IMR-90 (cell line): ENCODE data around the gene EPC1. TPM values are rescaled to one million over a fixed set of nuclear protein-coding genes. Genes with fewer than 3 reads are reported as not detected.

Experiments
- ATAC-seq: fragments of 200-7000 bp; cut with Tn5 transposase; 2 replicates; pipeline ENCODE4 v1.9.1; 2020; ENCODE audit warnings: low read depth, mild to moderate bottlenecking, moderate library complexity
- BruUV-seq: library from RNA; stranded (reverse); fragments of 400-500 nt; replicated peaks from 2 replicates; lab custom pipeline; 2021; lab: Mats Ljungman, UMichigan
- CTCF ChIA-PET: fragments of 300-600 bp; formaldehyde crosslinking; extraction: SDS; loops from one replicate; lab custom pipeline; 2021; ENCODE audit warnings: antibody characterized with exemption; lab: Yijun Ruan, JAX
- POLR2A ChIA-PET: fragments of 300-600 bp; sonication (Branson Sonifier 250); formaldehyde crosslinking; loops from one replicate; lab custom pipeline; 2022; ENCODE audit warnings: antibody characterized with exemption; ENCODE audit not compliant: unreplicated experiment; lab: Charles Lee
- DNase-seq: peaks from one replicate; pipeline ENCODE4 v3.0.0; 2013
- H2AFZ ChIP-seq: replicated peaks from 2 replicates; pipeline ENCODE3; 2013; ENCODE audit warnings: low read length, mild to moderate bottlenecking; ENCODE audit not compliant: poor library complexity
- H2AK5ac ChIP-seq: 2 replicates; pipeline ENCODE4 v1.6.1; 2013; ENCODE audit warnings: low read depth, low read length, inconsistent platforms
- H2AK9ac ChIP-seq: replicated peaks from 2 replicates; pipeline ENCODE3; 2013; ENCODE audit warnings: mild to moderate bottlenecking, low read depth, low read length, moderate library complexity; ENCODE audit not compliant: poor library complexity
- H2BK120ac ChIP-seq: 2 replicates; pipeline ENCODE4 v1.6.1; 2013; ENCODE audit warnings: low read depth, low read length, inconsistent platforms
- H2BK15ac ChIP-seq: 3 replicates; pipeline ENCODE4 v1.6.1; 2013; ENCODE audit warnings: low read depth, low read length, inconsistent platforms
- H2BK20ac ChIP-seq: 2 replicates; pipeline ENCODE4 v1.6.1; 2013; ENCODE audit warnings: low read depth, mild to moderate bottlenecking, inconsistent platforms, low read length, moderate library complexity
- H2BK5ac ChIP-seq: 2 replicates; pipeline ENCODE4 v1.6.1; 2013; ENCODE audit warnings: mild to moderate bottlenecking, low read depth, low read length, inconsistent platforms; ENCODE audit not compliant: poor library complexity, severe bottlenecking
- H3K14ac ChIP-seq: replicated peaks from 2 replicates; pipeline ENCODE4 v1.6.1; 2013; ENCODE audit warnings: low read depth, low read length, inconsistent platforms
- H3K18ac ChIP-seq: 2 replicates; pipeline ENCODE4 v1.6.1; 2013; ENCODE audit warnings: low read depth, low read length, control low read depth
- H3K23ac ChIP-seq: 2 replicates; pipeline ENCODE4 v1.6.1; 2013; ENCODE audit warnings: low read depth, low read length, inconsistent platforms
- H3K27ac ChIP-seq: 2 replicates; pipeline ENCODE4 v1.5.1; 2013; ENCODE audit warnings: mild to moderate bottlenecking, control low read depth, low read length; ENCODE audit not compliant: insufficient read depth
- H3K27me3 ChIP-seq: 2 replicates; pipeline ENCODE4 v1.6.1; 2013; ENCODE audit warnings: low read length; ENCODE audit not compliant: control insufficient read depth, insufficient read depth
- H3K36me3 ChIP-seq: 2 replicates; pipeline ENCODE4 v1.6.1; 2013; ENCODE audit warnings: low read length, mixed read lengths; ENCODE audit not compliant: control insufficient read depth, insufficient read depth
- H3K4ac ChIP-seq: 2 replicates; pipeline ENCODE4 v1.6.1; 2013; ENCODE audit warnings: low read depth, low read length, inconsistent platforms
- H3K4me1 ChIP-seq: 2 replicates; pipeline ENCODE4 v1.6.1; 2013; ENCODE audit warnings: low read length, mixed read lengths; ENCODE audit not compliant: control insufficient read depth, insufficient read depth
- H3K4me2 ChIP-seq: 2 replicates; pipeline ENCODE4 v1.6.1; 2013; ENCODE audit warnings: low read depth, mild to moderate bottlenecking, control low read depth, low read length, moderate library complexity
- H3K4me3 ChIP-seq: 2 replicates; pipeline ENCODE4 v1.5.1; 2013; ENCODE audit warnings: low read depth, mild to moderate bottlenecking, control low read depth, low read length, moderate library complexity; ENCODE audit not compliant: insufficient read depth
- H3K56ac ChIP-seq: 2 replicates; pipeline ENCODE4 v1.6.1; 2013; ENCODE audit warnings: low read length, inconsistent platforms; ENCODE audit not compliant: insufficient read depth; ENCODE audit errors: extremely low read depth
- H3K79me1 ChIP-seq, 2 experiments: 2 replicates each; pipeline ENCODE4 v1.6.1; 2013; ENCODE audit warnings: low read length in 2 of 2, inconsistent platforms in 1 of 2, low read depth in 1 of 2
- H3K9ac ChIP-seq: 2 replicates; pipeline ENCODE4 v1.6.1; 2013; ENCODE audit warnings: low read depth, low read length, control low read depth
- H3K9me1 ChIP-seq: 2 replicates; pipeline ENCODE4 v1.6.1; 2013; ENCODE audit warnings: low read length, inconsistent platforms; ENCODE audit not compliant: insufficient read depth
- H3K9me3 ChIP-seq: 2 replicates; pipeline ENCODE4 v1.6.1; 2013; ENCODE audit warnings: low read length; ENCODE audit not compliant: control insufficient read depth, insufficient read depth
- H4K20me1 ChIP-seq: 2 replicates; pipeline ENCODE4 v1.6.1; 2013; ENCODE audit warnings: low read length, inconsistent platforms; ENCODE audit not compliant: insufficient read depth
- H4K5ac ChIP-seq: 2 replicates; pipeline ENCODE4 v1.6.1; 2013; ENCODE audit warnings: mild to moderate bottlenecking, low read depth, low read length, control low read depth
- H4K8ac ChIP-seq, 2 experiments: 2 replicates each; pipeline ENCODE4 v1.6.1; 2013; ENCODE audit warnings: low read depth in 2 of 2, low read length in 2 of 2, control low read depth in 1 of 2, inconsistent platforms in 1 of 2
- H4K91ac ChIP-seq: 2 replicates; pipeline ENCODE4 v1.6.1; 2013; ENCODE audit warnings: low read depth, low read length, inconsistent platforms; ENCODE audit not compliant: insufficient read depth
- BHLHE40 ChIP-seq: fragments of 150-350 bp; IDR thresholded peaks from 2 replicates; pipeline ENCODE4 v1.6.1; 2016; ENCODE audit warnings: mild to moderate bottlenecking, low read depth, low read length
- CEBPB ChIP-seq: IDR thresholded peaks from 2 replicates; pipeline ENCODE4 v1.6.1; 2012; ENCODE audit warnings: low read depth, low read length, improper control_type of control experiment
- CHD1 ChIP-seq: IDR thresholded peaks from 2 replicates; pipeline ENCODE4 v1.6.1; 2012; ENCODE audit warnings: low read depth, low read length, improper control_type of control experiment
- CTCF ChIP-seq: conservative IDR thresholded peaks from 2 replicates; pipeline ENCODE4 v1.5.1; 2012; ENCODE audit warnings: mild to moderate bottlenecking, low read depth, low read length, improper control_type of control experiment
- FOS ChIP-seq: fragments of 150-350 bp; IDR thresholded peaks from 2 replicates; pipeline ENCODE4 v1.6.1; 2016; ENCODE audit warnings: low read depth, low read length
- MAFK ChIP-seq: IDR thresholded peaks from 2 replicates; pipeline ENCODE4 v1.6.1; 2012; ENCODE audit warnings: low read depth, low read length, improper control_type of control experiment
- NFE2L2 ChIP-seq: fragments of 150-350 bp; IDR thresholded peaks from 2 replicates; pipeline ENCODE4 v1.6.1; 2016; ENCODE audit warnings: low read depth, mild to moderate bottlenecking, low read length
- RAD21 ChIP-seq: IDR thresholded peaks from 2 replicates; pipeline ENCODE4 v1.6.1; 2012; ENCODE audit warnings: low read length, improper control_type of control experiment
- RFX5 ChIP-seq: IDR thresholded peaks from 2 replicates; pipeline ENCODE4 v1.8.0; 2012; ENCODE audit warnings: low read depth, mild to moderate bottlenecking, low read length, moderate library complexity
- SMC3 ChIP-seq: fragments of 150-350 bp; IDR thresholded peaks from 2 replicates; pipeline ENCODE4 v1.6.1; 2016; ENCODE audit warnings: low read depth, mild to moderate bottlenecking, antibody characterized with exemption, low read length, moderate library complexity
- USF2 ChIP-seq: fragments of 150-350 bp; IDR thresholded peaks from 2 replicates; pipeline ENCODE4 v1.6.1; 2017; ENCODE audit warnings: mild to moderate bottlenecking, antibody characterized with exemption, low read length, low read depth
- WGBS, 2 experiments: methylation state at CpG; one replicate each; pipeline versions ENCODE4 v1.1.5 to v1.1.7; 2013; ENCODE audit warnings: missing lambda C conversion rate in 2 of 2; ENCODE audit not compliant: insufficient read length in 1 of 2; ENCODE audit errors: extremely low coverage in 2 of 2; 5-methylcytosine and 5-hydroxymethylcytosine counted together
- dilution Hi-C: fragments of 300-500 bp; cut with HindIII; formaldehyde crosslinking; loops from one replicate; pipeline ENCODE4 v1.14.3; 2018; ENCODE audit warnings: low sequenced_read_pairs; ENCODE audit not compliant: unreplicated experiment
- in situ Hi-C: fragments of 300-500 bp; cut with MboI; formaldehyde crosslinking; loops from 3 replicates; pipeline ENCODE4 v1.14.3; 2019; ENCODE audit warnings: low sequenced_read_pairs, inconsistent platforms, mixed read lengths
- intact Hi-C: fragments of 100-400 bp; cut with micrococcal nuclease; formaldehyde crosslinking; loops from 2 replicates; pipeline ENCODE4 v1.10.0; 2022
- polyA plus RNA-seq, 3 experiments: library from polyadenylated mRNA; depleted of rRNA; stranded (reverse); fragments of >200 nt; gene quantifications; 2 replicates each; pipeline ENCODE4 v1.2.3, GENCODE V29; 2012; ENCODE audit warnings: low replicate concordance in 1 of 3
- total RNA-seq: library from RNA; depleted of rRNA; stranded (reverse); fragments of >200 nt; gene quantifications from 2 replicates; pipeline ENCODE4 v1.2.3, GENCODE V29; 2012
- TF ChIP-seq, protein P1 (sequence below): fragments of 150-350 bp; IDR thresholded peaks from 2 replicates; pipeline ENCODE4 v1.6.1; 2016; ENCODE audit warnings: low read depth, mild to moderate bottlenecking, low read length, moderate library complexity, borderline replicate concordance

EPC1 gene
- total and polyA plus RNA-seq, 2 of the 4 experiments (the other 2 are of a cell fraction), result 21.9 to 23.5 TPM

DNA sequence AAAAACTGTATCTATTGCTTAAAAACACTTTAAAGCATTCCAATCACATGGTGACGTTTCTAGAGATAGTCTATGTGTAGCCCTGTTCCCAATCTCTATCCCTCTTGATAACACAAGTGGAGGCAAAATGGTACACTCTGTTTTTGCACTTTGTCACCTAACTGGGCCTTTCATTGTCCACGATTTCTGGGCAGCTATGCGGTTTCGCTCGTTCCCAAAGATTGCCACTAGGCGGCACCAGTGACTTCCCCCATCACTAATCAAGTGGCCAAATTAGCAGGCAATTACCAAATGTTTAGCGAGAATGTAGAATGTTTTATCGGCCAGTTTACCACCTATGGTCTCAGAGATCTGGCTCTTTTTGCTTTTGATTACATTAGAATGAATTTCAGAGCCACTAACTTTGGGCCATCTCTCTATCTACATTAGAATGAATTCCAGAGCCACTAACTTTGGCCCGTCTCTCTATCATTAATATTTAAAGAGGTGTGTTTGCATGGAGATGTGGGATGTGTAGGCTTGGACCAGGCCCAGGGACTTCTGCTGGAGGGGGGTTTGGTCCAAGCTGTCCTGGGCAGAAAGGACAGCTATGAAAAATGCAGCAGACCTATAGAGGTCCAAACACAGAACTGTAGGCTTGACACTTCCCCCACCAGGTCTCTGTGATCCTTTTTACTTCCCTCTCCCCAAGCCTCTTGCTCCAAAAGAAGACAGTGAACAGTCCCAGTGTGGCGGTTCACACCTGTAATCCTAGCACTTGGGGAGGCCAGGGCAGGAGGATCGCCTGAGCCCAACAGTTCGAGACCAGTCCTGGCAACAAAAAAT, 90.1 kb downstream of the EPC1 start:
- peak; percentile 85 for ATAC-seq
- H3K4ac ChIP-seq, result no peak overlapping the region
- H2AK9ac ChIP-seq, result no peak overlapping the region
- no TSS peak for BruUV-seq
- H3K9me3 ChIP-seq, result no peaks in the 10 kb centered on the region
- H3K4me3 ChIP-seq, result no peak overlapping the region
- no peak overlapping the region for H4K5ac ChIP-seq
- DNase-seq, result peak; percentile 37
- peak overlapping the region; percentile 21; the same call in 1 of the 2 replicates for H3K4me2 ChIP-seq
- no peaks in the 10 kb centered on the region for H3K9me1 ChIP-seq
- intact Hi-C loops (loop anchor here (1.0 to 2.0 kb wide), 2 partner anchors 89 to 110 kb away; no protein-coding TSS in a partner anchor), in situ Hi-C loops (no loop called here), dilution Hi-C loops (no loop called here)
- no peak overlapping the region for H2BK15ac ChIP-seq
- H2AK5ac ChIP-seq, result no peak overlapping the region
- H2BK120ac ChIP-seq, result no peak overlapping the region
- H4K91ac ChIP-seq, result no peak overlapping the region
- TF ChIP-seq USF2 (no peak), RAD21 (peak; percentile 72), CEBPB (no peak), SMC3 (peak; percentile 71), CHD1 (no peak), CTCF (peak; percentile 85), NFE2L2 (no peak), MAFK (no peak), BHLHE40 (no peak), RFX5 (no peak), FOS (no peak)
- TF ChIP-seq, protein P1, sequence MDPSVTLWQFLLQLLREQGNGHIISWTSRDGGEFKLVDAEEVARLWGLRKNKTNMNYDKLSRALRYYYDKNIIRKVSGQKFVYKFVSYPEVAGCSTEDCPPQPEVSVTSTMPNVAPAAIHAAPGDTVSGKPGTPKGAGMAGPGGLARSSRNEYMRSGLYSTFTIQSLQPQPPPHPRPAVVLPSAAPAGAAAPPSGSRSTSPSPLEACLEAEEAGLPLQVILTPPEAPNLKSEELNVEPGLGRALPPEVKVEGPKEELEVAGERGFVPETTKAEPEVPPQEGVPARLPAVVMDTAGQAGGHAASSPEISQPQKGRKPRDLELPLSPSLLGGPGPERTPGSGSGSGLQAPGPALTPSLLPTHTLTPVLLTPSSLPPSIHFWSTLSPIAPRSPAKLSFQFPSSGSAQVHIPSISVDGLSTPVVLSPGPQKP, result no peak
- no peaks in the 10 kb centered on the region for H3K79me1 ChIP-seq
- no peaks in the 10 kb centered on the region for H3K36me3 ChIP-seq
- H3K56ac ChIP-seq, result no peak overlapping the region
- no peaks in the 10 kb centered on the region for H3K4me1 ChIP-seq
- H3K27me3 ChIP-seq, result no peaks in the 10 kb centered on the region
- H2AFZ ChIP-seq, result peak overlapping the region; percentile 60
- ChIA-PET CTCF (interaction anchor here (0.5 to 1.9 kb wide), 8 partner anchors 10 to 104 kb away, joined by 3 to 8 read pairs (median 3); no protein-coding TSS in a partner anchor), POLR2A (no interaction called here)
- WGBS, 2 experiments, result 100% methylated on average over 2 of the region's 12 CpGs; no CpG with 5 or more reads in 1 of the 2 experiments
- H3K9ac ChIP-seq, result no peak overlapping the region
- H3K23ac ChIP-seq, result no peak overlapping the region
- H4K20me1 ChIP-seq, result no peaks in the 10 kb centered on the region
- peak overlapping the region in 1 of 2 experiments; percentile 37; a peak in 1 of 4 replicates for H4K8ac ChIP-seq
- H2BK5ac ChIP-seq, result no peak overlapping the region
- no peak overlapping the region for H3K18ac ChIP-seq
- H2BK20ac ChIP-seq, result no peak overlapping the region
- H3K14ac ChIP-seq, result no peak overlapping the region
- H3K27ac ChIP-seq, result no peak overlapping the region
